HG03460 (cell line): ENCODE measurements around the gene DYSF.

Experiments used
- ATAC-seq: cut with Tn5 transposase; IDR thresholded peaks from one replicate; pipeline ENCODE4 v1.9.1; 2021; ENCODE audit not compliant: unreplicated experiment

DYSF gene

GRCh38 chr2:71548646-71549425 lies 95.5 kb downstream of the DYSF start:
- no peak for ATAC-seq

GRCh38 chr2:71550801-71551630 lies 97.7 kb downstream of the DYSF start:
- ATAC-seq, result no peak

GRCh38 chr2:71551631-71551915 lies 98.2 kb downstream of the DYSF start:
- ATAC-seq, result no peak

GRCh38 chr2:71552356-71552755 lies 99.0 kb downstream of the DYSF start:
- ATAC-seq, result no peak

GRCh38 chr2:71552861-71553301 lies 99.5 kb downstream of the DYSF start:
- no peak for ATAC-seq

GRCh38 chr2:71554028-71554705 lies 100.8 kb downstream of the DYSF start:
- ATAC-seq, result no peak

GRCh38 chr2:71554706-71555056 lies 101.3 kb downstream of the DYSF start:
- no peak for ATAC-seq

- no peak for ATAC-seq
Observed at GRCh38 chr2:71555798-71556454, 102.6 kb downstream of the DYSF start.

- ATAC-seq, result no peak
Observed at GRCh38 chr2:71556692-71557250, 103.4 kb downstream of the DYSF start.

GRCh38 chr2:71557321-71557720 lies 104.0 kb downstream of the DYSF start:
- ATAC-seq, result no peak

- ATAC-seq, result no peak
Observed at GRCh38 chr2:71558300-71559051, 105.1 kb downstream of the DYSF start.

GRCh38 chr2:71559080-71559827 lies 105.9 kb downstream of the DYSF start:
- ATAC-seq, result no peak

- no peak for ATAC-seq
Observed at GRCh38 chr2:71559828-71560637, 106.7 kb downstream of the DYSF start.

GRCh38 chr2:71560638-71561011 lies 107.3 kb downstream of the DYSF start:
- ATAC-seq, result no peak

GRCh38 chr2:71561441-71562267 lies 108.3 kb downstream of the DYSF start:
- no peak for ATAC-seq

- no peak for ATAC-seq
Observed at GRCh38 chr2:71562518-71562917, 109.2 kb downstream of the DYSF start.

- no peak for ATAC-seq
Observed at GRCh38 chr2:71563872-71564271, 110.5 kb downstream of the DYSF start.

- ATAC-seq, result no peak
Observed at GRCh38 chr2:71564361-71564760, 111.0 kb downstream of the DYSF start.
